ENCODE results near the gene PIP4K2A.

The PIP4K2A gene

GRCh38 chr10:22548344-22548743 lies 166.0 kb downstream of the PIP4K2A start:
- H3K18ac ChIP-seq (ENCODE audit: low read length), result no peak overlapping the region
- H2AK5ac ChIP-seq (ENCODE audit: low read length), result no peak overlapping the region
- no peak overlapping the region for H4K91ac ChIP-seq (ENCODE audit: low read depth, low read length)
- H3K4me3 ChIP-seq (ENCODE audit: low read depth, low read length), result no peak overlapping the region
- H3K23ac ChIP-seq (ENCODE audit: low read length), result no peak overlapping the region
- H2BK120ac ChIP-seq (ENCODE audit: insufficient read depth, low read length, poor library complexity), result no peak overlapping the region
- no peak overlapping the region for H3K14ac ChIP-seq (ENCODE audit: low read length)
- H3K79me2 ChIP-seq (ENCODE audit: control insufficient read depth, insufficient read depth, low read length, poor library complexity), result no peaks in the 10 kb centered on the region
- no peak overlapping the region for H3K9ac ChIP-seq (ENCODE audit: low read length)
- H3K4me1 ChIP-seq (ENCODE audit: control insufficient read depth in 1 of 2, insufficient read depth in 2 of 2, low read length in 2 of 2), result no peaks in the 10 kb centered on the region
- H2BK5ac ChIP-seq (ENCODE audit: low read depth, low read length, poor library complexity), result no peak overlapping the region
- peaks cover 19 to 22% of the 10 kb centered on the region in 2 experiments for H3K36me3 ChIP-seq (ENCODE audit: control insufficient read depth in 1 of 2, insufficient read depth in 2 of 2, low read length in 2 of 2)
- no peaks in the 10 kb centered on the region for H3K27me3 ChIP-seq (ENCODE audit: insufficient read depth, low read length)
- H3K4ac ChIP-seq (ENCODE audit: low read depth, low read length), result no peak overlapping the region
- H4K8ac ChIP-seq (ENCODE audit: low read depth, low read length), result no peak overlapping the region
- H3K79me1 ChIP-seq (ENCODE audit: low read length), result no peaks in the 10 kb centered on the region
- no peak overlapping the region for H2BK12ac ChIP-seq (ENCODE audit: low read length)
- H3K9me3 ChIP-seq (ENCODE audit: insufficient read depth, low read depth, low read length), result no peaks in the 10 kb centered on the region
- no peak overlapping the region for H4K12ac ChIP-seq (ENCODE audit: low read depth, low read length)
- H3K4me2 ChIP-seq (ENCODE audit: low read length), result no peak overlapping the region
- H3K27ac ChIP-seq (ENCODE audit: low read depth, low read length), result no peak overlapping the region
- no peak overlapping the region for H2AFZ ChIP-seq (ENCODE audit: insufficient read depth, low read length, poor library complexity)
- WGBS (ENCODE audit: extremely low coverage, insufficient coverage, insufficient read length), result no CpG with 5 or more reads among the region's 1 CpG
- no peak for DNase-seq

DNA sequence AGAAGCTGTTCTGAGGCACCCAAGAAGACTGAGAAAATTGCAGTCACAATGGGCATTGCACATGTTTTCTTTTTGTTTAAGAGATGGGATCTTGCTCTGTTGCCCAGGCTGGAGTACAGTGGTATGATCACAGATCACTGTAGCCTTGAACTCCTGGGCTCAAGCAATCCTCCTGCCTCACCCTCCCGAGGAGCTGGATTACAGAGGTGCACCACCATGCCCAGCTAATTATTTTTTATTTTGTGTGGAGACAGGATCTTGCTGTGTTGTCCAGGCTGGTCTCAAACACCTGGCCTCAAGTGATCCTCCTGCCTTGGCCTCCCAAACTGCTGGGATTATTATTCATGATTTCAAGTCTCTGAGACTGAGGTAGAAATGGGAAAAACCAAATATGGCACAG lies 168.7 kb downstream of the PIP4K2A start:
- no peaks in the 10 kb centered on the region for H3K9me3 ChIP-seq (ENCODE audit: insufficient read depth, low read depth, low read length)
- no peaks in the 10 kb centered on the region for H3K79me1 ChIP-seq (ENCODE audit: low read length)
- H3K9ac ChIP-seq (ENCODE audit: low read length), result no peak overlapping the region
- H3K4me3 ChIP-seq (ENCODE audit: low read depth, low read length), result no peak overlapping the region
- no peak overlapping the region for H4K12ac ChIP-seq (ENCODE audit: low read depth, low read length)
- no peak overlapping the region for H2BK120ac ChIP-seq (ENCODE audit: insufficient read depth, low read length, poor library complexity)
- no peak for DNase-seq
- no peak overlapping the region for H4K8ac ChIP-seq (ENCODE audit: low read depth, low read length)
- no peak overlapping the region for H2AFZ ChIP-seq (ENCODE audit: insufficient read depth, low read length, poor library complexity)
- no peaks in the 10 kb centered on the region for H3K27me3 ChIP-seq (ENCODE audit: insufficient read depth, low read length)
- no peaks in the 10 kb centered on the region for H3K79me2 ChIP-seq (ENCODE audit: control insufficient read depth, insufficient read depth, low read length, poor library complexity)
- H2AK5ac ChIP-seq (ENCODE audit: low read length), result no peak overlapping the region
- H3K14ac ChIP-seq (ENCODE audit: low read length), result no peak overlapping the region
- no peak overlapping the region for H2BK5ac ChIP-seq (ENCODE audit: low read depth, low read length, poor library complexity)
- no peak overlapping the region for H3K4ac ChIP-seq (ENCODE audit: low read depth, low read length)
- no peak overlapping the region for H4K91ac ChIP-seq (ENCODE audit: low read depth, low read length)
- H3K4me2 ChIP-seq (ENCODE audit: low read length), result no peak overlapping the region
- no peak overlapping the region for H3K23ac ChIP-seq (ENCODE audit: low read length)
- no peaks in the 10 kb centered on the region for H3K4me1 ChIP-seq (ENCODE audit: control insufficient read depth in 1 of 2, insufficient read depth in 2 of 2, low read length in 2 of 2)
- no CpG with 5 or more reads among the region's 1 CpG for WGBS (ENCODE audit: extremely low coverage, insufficient coverage, insufficient read length)
- no peak overlapping the region for H3K18ac ChIP-seq (ENCODE audit: low read length)
- H3K27ac ChIP-seq (ENCODE audit: low read depth, low read length), result no peak overlapping the region
- no peak overlapping the region for H2BK12ac ChIP-seq (ENCODE audit: low read length)
- peaks cover 27 to 37% of the 10 kb centered on the region in 2 experiments for H3K36me3 ChIP-seq (ENCODE audit: control insufficient read depth in 1 of 2, insufficient read depth in 2 of 2, low read length in 2 of 2)

DNA sequence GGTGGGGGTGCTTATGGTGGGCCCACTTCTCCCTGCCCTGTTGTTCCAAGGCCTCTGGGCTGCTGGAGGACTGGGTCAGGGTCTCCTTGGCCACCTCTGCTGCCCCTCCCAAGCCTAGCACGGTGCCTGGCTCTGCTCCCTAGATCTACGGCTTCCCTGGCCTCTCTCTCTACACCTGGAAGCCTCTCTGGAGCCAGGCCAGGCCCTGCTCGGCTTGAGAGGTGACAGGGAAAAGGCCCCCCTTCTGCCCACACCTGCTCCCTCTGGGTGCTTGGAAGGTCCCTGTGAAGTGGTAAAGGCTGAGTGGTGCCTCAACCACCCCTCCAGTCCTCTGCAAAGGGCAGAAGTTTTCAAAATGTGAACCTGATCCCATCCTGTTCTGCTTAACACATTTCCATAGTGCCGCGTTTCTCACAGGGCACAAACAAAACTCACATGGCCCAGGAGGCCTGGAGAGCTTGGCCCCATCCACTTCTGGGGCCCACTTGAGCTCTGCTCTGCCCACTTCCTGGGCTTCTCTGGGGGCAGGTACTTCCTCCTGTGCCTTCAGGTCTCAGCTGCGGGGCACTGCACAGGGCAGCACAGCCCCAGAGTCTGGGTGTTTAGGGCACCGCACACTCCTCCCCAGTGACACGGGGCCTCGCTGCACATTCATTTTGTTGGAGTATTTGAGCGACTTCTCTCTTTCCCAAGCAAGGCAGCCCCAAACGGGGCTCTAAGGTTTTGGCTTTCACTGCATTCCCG lies 169.9 kb downstream of the PIP4K2A start:
- no peaks in the 10 kb centered on the region for H3K27me3 ChIP-seq (ENCODE audit: insufficient read depth, low read length)
- DNase-seq, result no peak
- no peak overlapping the region for H3K27ac ChIP-seq (ENCODE audit: low read depth, low read length)
- H3K4ac ChIP-seq (ENCODE audit: low read depth, low read length), result no peak overlapping the region
- H3K23ac ChIP-seq (ENCODE audit: low read length), result no peak overlapping the region
- H2AK5ac ChIP-seq (ENCODE audit: low read length), result no peak overlapping the region
- H3K9ac ChIP-seq (ENCODE audit: low read length), result no peak overlapping the region
- no peak overlapping the region for H3K14ac ChIP-seq (ENCODE audit: low read length)
- no peak overlapping the region for H3K18ac ChIP-seq (ENCODE audit: low read length)
- no peaks in the 10 kb centered on the region for H3K79me2 ChIP-seq (ENCODE audit: control insufficient read depth, insufficient read depth, low read length, poor library complexity)
- no peak overlapping the region for H2BK5ac ChIP-seq (ENCODE audit: low read depth, low read length, poor library complexity)
- no peak overlapping the region for H2BK120ac ChIP-seq (ENCODE audit: insufficient read depth, low read length, poor library complexity)
- no peak overlapping the region for H2BK12ac ChIP-seq (ENCODE audit: low read length)
- H3K4me1 ChIP-seq (ENCODE audit: control insufficient read depth in 1 of 2, insufficient read depth in 2 of 2, low read length in 2 of 2), result no peaks in the 10 kb centered on the region
- no peaks in the 10 kb centered on the region for H3K79me1 ChIP-seq (ENCODE audit: low read length)
- no peak overlapping the region for H3K4me3 ChIP-seq (ENCODE audit: low read depth, low read length)
- WGBS (ENCODE audit: extremely low coverage, insufficient coverage, insufficient read length), result no CpG with 5 or more reads among the region's 12 CpGs
- no peak overlapping the region for H4K91ac ChIP-seq (ENCODE audit: low read depth, low read length)
- H3K4me2 ChIP-seq (ENCODE audit: low read length), result no peak overlapping the region
- no peak overlapping the region for H4K8ac ChIP-seq (ENCODE audit: low read depth, low read length)
- peaks cover 27 to 34% of the 10 kb centered on the region in 2 experiments for H3K36me3 ChIP-seq (ENCODE audit: control insufficient read depth in 1 of 2, insufficient read depth in 2 of 2, low read length in 2 of 2)
- no peaks in the 10 kb centered on the region for H3K9me3 ChIP-seq (ENCODE audit: insufficient read depth, low read depth, low read length)
- H2AFZ ChIP-seq (ENCODE audit: insufficient read depth, low read length, poor library complexity), result no peak overlapping the region
- no peak overlapping the region for H4K12ac ChIP-seq (ENCODE audit: low read depth, low read length)

- Histone ChIP-seq H3K4me3 (ENCODE audit: low read depth, low read length) (no peak overlapping the region), H2AK5ac (ENCODE audit: low read length) (no peak overlapping the region)
- WGBS (ENCODE audit: extremely low coverage, insufficient coverage, insufficient read length), result no CpG with 5 or more reads among the region's 7 CpGs
These were observed 171.6 kb downstream of the PIP4K2A start for GRCh38 chr10:22542773-22543172.

More at GRCh38 chr10:22542773-22543172, 171.6 kb downstream of the PIP4K2A start:
- DNase-seq, result no peak
- no peaks in the 10 kb centered on the region for H3K79me1 ChIP-seq (ENCODE audit: low read length)
- no peaks in the 10 kb centered on the region for H3K9me3 ChIP-seq (ENCODE audit: insufficient read depth, low read depth, low read length)
- H3K18ac ChIP-seq (ENCODE audit: low read length), result no peak overlapping the region
- no peaks in the 10 kb centered on the region for H3K79me2 ChIP-seq (ENCODE audit: control insufficient read depth, insufficient read depth, low read length, poor library complexity)
- no peaks in the 10 kb centered on the region for H3K4me1 ChIP-seq (ENCODE audit: control insufficient read depth in 1 of 2, insufficient read depth in 2 of 2, low read length in 2 of 2)
- no peak overlapping the region for H2AFZ ChIP-seq (ENCODE audit: insufficient read depth, low read length, poor library complexity)
- H2BK12ac ChIP-seq (ENCODE audit: low read length), result no peak overlapping the region
- no peaks in the 10 kb centered on the region for H3K27me3 ChIP-seq (ENCODE audit: insufficient read depth, low read length)
- H3K4ac ChIP-seq (ENCODE audit: low read depth, low read length), result no peak overlapping the region
- H4K8ac ChIP-seq (ENCODE audit: low read depth, low read length), result no peak overlapping the region
- no peak overlapping the region for H3K9ac ChIP-seq (ENCODE audit: low read length)
- H4K91ac ChIP-seq (ENCODE audit: low read depth, low read length), result no peak overlapping the region
- H2BK5ac ChIP-seq (ENCODE audit: low read depth, low read length, poor library complexity), result no peak overlapping the region
- no peak overlapping the region for H3K14ac ChIP-seq (ENCODE audit: low read length)
- no peak overlapping the region for H4K12ac ChIP-seq (ENCODE audit: low read depth, low read length)
- H3K23ac ChIP-seq (ENCODE audit: low read length), result no peak overlapping the region
- no peak overlapping the region for H2BK120ac ChIP-seq (ENCODE audit: insufficient read depth, low read length, poor library complexity)
- H3K36me3 ChIP-seq (ENCODE audit: control insufficient read depth in 1 of 2, insufficient read depth in 2 of 2, low read length in 2 of 2), result peaks cover 30 to 42% of the 10 kb centered on the region in 2 experiments
- no peak overlapping the region for H3K4me2 ChIP-seq (ENCODE audit: low read length)
- no peak overlapping the region for H3K27ac ChIP-seq (ENCODE audit: low read depth, low read length)

Measured in trophoblast cell (in vitro differentiated cells and primary cell).